ENCODE measurements around the gene SHBG. TPM values are rescaled to one million over a fixed set of nuclear protein-coding genes. Genes with fewer than 3 reads are reported as not detected.
A peak's percentile ranks its signal among the peaks of the same experiment; 100 is the strongest.

SHBG gene
- total and polyA plus RNA-seq, 2 experiments from 2014 or later: 0.38 to 0.48 TPM

GRCh38 chr17:7633093-7633492 lies 3.2 kb downstream of the SHBG start:
- no peak overlapping the region for H3K4me3 Mint-ChIP-seq
- peaks cover 18% of the 10 kb centered on the region for H3K27me3 Mint-ChIP-seq (ENCODE audit: insufficient read depth, low read depth, poor library complexity)

GRCh38 chr17:7634384-7634783 lies 4.4 kb downstream of the SHBG start:
- no peak overlapping the region for H3K27ac ChIP-seq (ENCODE audit: low read depth)
- TF ChIP-seq REST (IDR thresholded peaks at IDR 0.05; ENCODE audit: unreplicated experiment) (no peak), ZNF331 (CRISPR knock-in tag; IDR thresholded peaks at IDR 0.05; ENCODE audit: low read depth) (no peak), NANOG (IDR thresholded peaks at IDR 0.05; ENCODE audit: borderline replicate concordance) (no peak), EZH2phosphoT487 (IDR thresholded peaks at IDR 0.05; ENCODE audit: unreplicated experiment) (no peak), CTCF (conservative IDR thresholded peaks at IDR 0.05; ENCODE audit: low read depth in 2 of 2) (peak; percentile 83 to 94), STAT1 (IDR thresholded peaks at IDR 0.05; ENCODE audit: unreplicated experiment) (no peak)

More at GRCh38 chr17:7633093-7633492, 3.2 kb downstream of the SHBG start:
- H3K36me3 ChIP-seq (ENCODE audit: insufficient read depth): no peaks in the 10 kb centered on the region
- Mint-ChIP-seq H3K9me3 (no peaks in the 10 kb centered on the region), H3K36me3 (ENCODE audit: low read depth) (no peaks in the 10 kb centered on the region), H3K27ac (no peak overlapping the region; the same call in 1 of the 2 replicates), H3K4me1 (peaks cover 34% of the 10 kb centered on the region)
- H3F3A ChIP-seq (replicated peaks; ENCODE audit: low read depth): 0 out of 2 replicates have a peak, but pooled peaks cover 7% of the 10 kb centered on the region
- H3K9me2 ChIP-seq (ENCODE audit: insufficient read depth): no peaks in the 10 kb centered on the region
- peak overlapping the region; percentile 67; the same call in 1 of the 2 replicates for H2AFZ ChIP-seq
- H3K4me1 ChIP-seq (ENCODE audit: insufficient read depth): peaks cover 7% of the 10 kb centered on the region; the same call in 1 of the 2 replicates
- no peak overlapping the region for H3K27ac ChIP-seq (ENCODE audit: low read depth)
- DNase-seq (ENCODE audit: low spot score) (peak; percentile 51), ATAC-seq (peak; percentile 51)
- H3K4me3 ChIP-seq: no peak overlapping the region
- TF ChIP-seq ZNF331 (CRISPR knock-in tag; IDR thresholded peaks at IDR 0.05; ENCODE audit: low read depth) (no peak), CTCF (conservative IDR thresholded peaks at IDR 0.05; ENCODE audit: low read depth in 2 of 2) (peak; percentile 10; a peak in 2 of 4 replicates)
- no peaks in the 10 kb centered on the region for H3K79me2 ChIP-seq (replicated peaks; ENCODE audit: insufficient read depth)
- H3K4me2 ChIP-seq: no peak overlapping the region
- H4K20me1 ChIP-seq (replicated peaks; ENCODE audit: insufficient read depth): no peaks in the 10 kb centered on the region
- no peaks in the 10 kb centered on the region for H3K27me3 ChIP-seq (ENCODE audit: insufficient read depth)

More at GRCh38 chr17:7634384-7634783, 4.4 kb downstream of the SHBG start:
- no peak overlapping the region for H3K4me3 Mint-ChIP-seq
- no peak overlapping the region; the same call in 1 of the 2 replicates for H3K27ac Mint-ChIP-seq
- Histone ChIP-seq H3K27me3 (ENCODE audit: insufficient read depth) (no peaks in the 10 kb centered on the region), H3K9me2 (ENCODE audit: insufficient read depth) (no peaks in the 10 kb centered on the region), H4K20me1 (replicated peaks; ENCODE audit: insufficient read depth) (no peaks in the 10 kb centered on the region), H3K4me2 (peak overlapping the region; percentile 53; the same call in 1 of the 2 replicates), H3K79me2 (replicated peaks; ENCODE audit: insufficient read depth) (no peaks in the 10 kb centered on the region), H2AFZ (peak overlapping the region; percentile 53), H3F3A (replicated peaks; ENCODE audit: low read depth) (0 out of 2 replicates have a peak, but pooled peaks cover 7% of the 10 kb centered on the region), H3K36me3 (ENCODE audit: insufficient read depth) (no peaks in the 10 kb centered on the region), H3K4me1 (ENCODE audit: insufficient read depth) (peaks cover 7% of the 10 kb centered on the region; the same call in 1 of the 2 replicates), H3K4me3 (no peak overlapping the region)
- DNase-seq (ENCODE audit: low spot score) (peak; percentile 91), ATAC-seq (peak; percentile 61)
- H3K4me1 Mint-ChIP-seq: peaks cover 34% of the 10 kb centered on the region
- H3K27me3 Mint-ChIP-seq (ENCODE audit: insufficient read depth, low read depth, poor library complexity): peaks cover 15% of the 10 kb centered on the region
- H3K36me3 Mint-ChIP-seq (ENCODE audit: low read depth): no peaks in the 10 kb centered on the region
- no peaks in the 10 kb centered on the region for H3K9me3 Mint-ChIP-seq

Measured in GM23338 (cell line).